ENCODE measurements around the gene OR2V2.
A peak's percentile ranks its signal among the peaks of the same experiment; 100 is the strongest.

The OR2V2 gene

GRCh38 chr5:181134259-181134658, 13.1 kb upstream of the OR2V2 start:
- FAIRE-seq (no peak), DNase-seq (ENCODE audit: insufficient read length) (no peak)
- no peak for TF ChIP-seq POLR2A (IDR thresholded peaks at IDR 0.05; ENCODE audit: low read depth, low read length)
- TF ChIP-seq TAF1 (IDR thresholded peaks at IDR 0.05; ENCODE audit: borderline replicate concordance, low read depth, low read length) = no peak
- TF ChIP-seq POLR2AphosphoS5 (IDR thresholded peaks at IDR 0.05; ENCODE audit: low read depth, low read length) = no peak

GRCh38 chr5:181136361-181136955, 10.9 kb upstream of the OR2V2 start:
- FAIRE-seq (no peak), DNase-seq (ENCODE audit: insufficient read length) (no peak)
- TF ChIP-seq TAF1 (IDR thresholded peaks at IDR 0.05; ENCODE audit: borderline replicate concordance, low read depth, low read length) (no peak), POLR2A (IDR thresholded peaks at IDR 0.05; ENCODE audit: low read depth, low read length) (no peak)

- TF ChIP-seq TAF1 (IDR thresholded peaks at IDR 0.05; ENCODE audit: borderline replicate concordance, low read depth, low read length) (no peak), POLR2AphosphoS5 (IDR thresholded peaks at IDR 0.05; ENCODE audit: low read depth, low read length) (no peak), POLR2A (IDR thresholded peaks at IDR 0.05; ENCODE audit: low read depth, low read length) (no peak)
- no peak for DNase-seq (ENCODE audit: insufficient read length)
- no peak for FAIRE-seq
These were observed 9.1 kb upstream of the OR2V2 start for GRCh38 chr5:181138258-181138657.

GRCh38 chr5:181140766-181141165, 6.6 kb upstream of the OR2V2 start:
- TF ChIP-seq POLR2AphosphoS5 (IDR thresholded peaks at IDR 0.05; ENCODE audit: low read depth, low read length) (no peak), TAF1 (IDR thresholded peaks at IDR 0.05; ENCODE audit: borderline replicate concordance, low read depth, low read length) (no peak), POLR2A (IDR thresholded peaks at IDR 0.05; ENCODE audit: low read depth, low read length) (no peak)
- no peak for DNase-seq (ENCODE audit: insufficient read length)
- no peak for FAIRE-seq

- DNase-seq (ENCODE audit: insufficient read length) (no peak), FAIRE-seq (no peak)
- TF ChIP-seq TAF1 (IDR thresholded peaks at IDR 0.05; ENCODE audit: borderline replicate concordance, low read depth, low read length) = no peak
- TF ChIP-seq POLR2AphosphoS5 (IDR thresholded peaks at IDR 0.05; ENCODE audit: low read depth, low read length) = no peak
- no peak for TF ChIP-seq POLR2A (IDR thresholded peaks at IDR 0.05; ENCODE audit: low read depth, low read length)
These were observed 5.3 kb upstream of the OR2V2 start for GRCh38 chr5:181142054-181142453.

GRCh38 chr5:181145133-181145532, 2.3 kb upstream of the OR2V2 start:
- FAIRE-seq (no peak), DNase-seq (ENCODE audit: insufficient read length) (no peak)
- no peak for TF ChIP-seq POLR2AphosphoS5 (IDR thresholded peaks at IDR 0.05; ENCODE audit: low read depth, low read length)
- TF ChIP-seq TAF1 (IDR thresholded peaks at IDR 0.05; ENCODE audit: borderline replicate concordance, low read depth, low read length) = no peak
- TF ChIP-seq POLR2A (IDR thresholded peaks at IDR 0.05; ENCODE audit: low read depth, low read length) = no peak

GRCh38 chr5:181149355-181149754, 2.0 kb downstream of the OR2V2 start:
- DNase-seq (ENCODE audit: insufficient read length) (no peak), FAIRE-seq (no peak)
- TF ChIP-seq POLR2AphosphoS5 (IDR thresholded peaks at IDR 0.05; ENCODE audit: low read depth, low read length) = no peak
- TF ChIP-seq POLR2A (IDR thresholded peaks at IDR 0.05; ENCODE audit: low read depth, low read length) = no peak
- no peak for TF ChIP-seq TAF1 (IDR thresholded peaks at IDR 0.05; ENCODE audit: borderline replicate concordance, low read depth, low read length)

- FAIRE-seq = peak; percentile 73
- TF ChIP-seq POLR2A (IDR thresholded peaks at IDR 0.05; ENCODE audit: low read depth, low read length) (no peak), TAF1 (IDR thresholded peaks at IDR 0.05; ENCODE audit: borderline replicate concordance, low read depth, low read length) (no peak), POLR2AphosphoS5 (IDR thresholded peaks at IDR 0.05; ENCODE audit: low read depth, low read length) (no peak)
- no peak for DNase-seq (ENCODE audit: insufficient read length)
These were observed 2.7 kb downstream of the OR2V2 start for GRCh38 chr5:181149806-181150733.

- no peak for TF ChIP-seq POLR2AphosphoS5 (IDR thresholded peaks at IDR 0.05; ENCODE audit: low read depth, low read length)
- no peak for TF ChIP-seq POLR2A (IDR thresholded peaks at IDR 0.05; ENCODE audit: low read depth, low read length)
- TF ChIP-seq TAF1 (IDR thresholded peaks at IDR 0.05; ENCODE audit: borderline replicate concordance, low read depth, low read length) = no peak
- no peak for FAIRE-seq
- DNase-seq (ENCODE audit: insufficient read length) = no peak
These were observed 3.8 kb downstream of the OR2V2 start for GRCh38 chr5:181151146-181151545.

GRCh38 chr5:181152406-181152805, 5.0 kb downstream of the OR2V2 start:
- FAIRE-seq (no peak), DNase-seq (ENCODE audit: insufficient read length) (no peak)
- no peak for TF ChIP-seq POLR2AphosphoS5 (IDR thresholded peaks at IDR 0.05; ENCODE audit: low read depth, low read length)
- TF ChIP-seq TAF1 (IDR thresholded peaks at IDR 0.05; ENCODE audit: borderline replicate concordance, low read depth, low read length) = no peak
- no peak for TF ChIP-seq POLR2A (IDR thresholded peaks at IDR 0.05; ENCODE audit: low read depth, low read length)

GRCh38 chr5:181153814-181154213, 6.4 kb downstream of the OR2V2 start:
- DNase-seq (ENCODE audit: insufficient read length) = no peak
- FAIRE-seq = no peak
- TF ChIP-seq POLR2AphosphoS5 (IDR thresholded peaks at IDR 0.05; ENCODE audit: low read depth, low read length) (no peak), TAF1 (IDR thresholded peaks at IDR 0.05; ENCODE audit: borderline replicate concordance, low read depth, low read length) (no peak), POLR2A (IDR thresholded peaks at IDR 0.05; ENCODE audit: low read depth, low read length) (no peak)

- TF ChIP-seq POLR2AphosphoS5 (IDR thresholded peaks at IDR 0.05; ENCODE audit: low read depth, low read length) (no peak), POLR2A (IDR thresholded peaks at IDR 0.05; ENCODE audit: low read depth, low read length) (no peak), TAF1 (IDR thresholded peaks at IDR 0.05; ENCODE audit: borderline replicate concordance, low read depth, low read length) (no peak)
- no peak for DNase-seq (ENCODE audit: insufficient read length)
- FAIRE-seq = peak; percentile 62
These were observed 9.4 kb downstream of the OR2V2 start for GRCh38 chr5:181156758-181157157.
